ENCODE results near the gene RGPD6.
"Not testable (repeated sequence)": the region's sequence is repeated elsewhere in the genome, so short reads cannot be mapped to it uniquely, and the experiment has no call there.

DNA sequence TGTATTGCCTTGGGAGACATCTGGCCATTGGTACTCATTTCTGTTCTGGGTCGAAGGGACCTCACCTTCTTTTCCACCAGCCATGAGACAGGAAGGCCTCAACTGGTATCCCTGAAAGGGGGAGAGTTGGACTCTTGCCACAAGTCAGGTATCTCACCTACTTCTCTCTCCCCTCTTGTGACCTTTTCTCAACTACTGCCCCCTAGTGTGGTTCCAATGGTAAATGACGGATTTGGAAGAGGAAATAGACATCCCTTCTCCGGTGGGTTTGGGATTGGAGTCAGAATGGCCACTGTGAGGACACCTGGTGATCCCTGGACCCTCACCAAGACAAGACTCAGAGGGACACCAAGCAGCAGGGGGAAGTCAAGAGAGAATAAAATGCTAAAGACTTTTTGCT is 82.5 kb downstream of the RGPD6 start:
- TF ChIP-seq, protein P1, sequence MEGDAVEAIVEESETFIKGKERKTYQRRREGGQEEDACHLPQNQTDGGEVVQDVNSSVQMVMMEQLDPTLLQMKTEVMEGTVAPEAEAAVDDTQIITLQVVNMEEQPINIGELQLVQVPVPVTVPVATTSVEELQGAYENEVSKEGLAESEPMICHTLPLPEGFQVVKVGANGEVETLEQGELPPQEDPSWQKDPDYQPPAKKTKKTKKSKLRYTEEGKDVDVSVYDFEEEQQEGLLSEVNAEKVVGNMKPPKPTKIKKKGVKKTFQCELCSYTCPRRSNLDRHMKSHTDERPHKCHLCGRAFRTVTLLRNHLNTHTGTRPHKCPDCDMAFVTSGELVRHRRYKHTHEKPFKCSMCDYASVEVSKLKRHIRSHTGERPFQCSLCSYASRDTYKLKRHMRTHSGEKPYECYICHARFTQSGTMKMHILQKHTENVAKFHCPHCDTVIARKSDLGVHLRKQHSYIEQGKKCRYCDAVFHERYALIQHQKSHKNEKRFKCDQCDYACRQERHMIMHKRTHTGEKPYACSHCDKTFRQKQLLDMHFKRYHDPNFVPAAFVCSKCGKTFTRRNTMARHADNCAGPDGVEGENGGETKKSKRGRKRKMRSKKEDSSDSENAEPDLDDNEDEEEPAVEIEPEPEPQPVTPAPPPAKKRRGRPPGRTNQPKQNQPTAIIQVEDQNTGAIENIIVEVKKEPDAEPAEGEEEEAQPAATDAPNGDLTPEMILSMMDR (conservative IDR thresholded peaks at IDR 0.05; ENCODE audit: low read length): not testable (repeated sequence)
- TF ChIP-seq EZH2phosphoT487 (IDR thresholded peaks at IDR 0.05; ENCODE audit: borderline replicate concordance, low read depth, low read length): not testable (repeated sequence)
